ENCODE results near the gene NKAIN2. TPM values are rescaled to one million over a fixed set of nuclear protein-coding genes. Genes with fewer than 3 reads are reported as not detected.

The NKAIN2 gene
- total and polyA plus RNA-seq, 9 of the 15 experiments (the other 6 are each of a cell fraction or from before 2014, with no cell fraction given) = not detected

GRCh38 chr6:123902738-123903313, 99.2 kb downstream of the NKAIN2 start (continued):
- no peak for TF ChIP-seq HINFP (tag; conservative IDR thresholded peaks at IDR 0.05; ENCODE audit: low read depth)

GRCh38 chr6:123904228-123904627, 100.6 kb downstream of the NKAIN2 start:
- H3K27ac ChIP-seq (ENCODE audit: extremely low read depth, low read depth, low read length) = no peak overlapping the region
- H3K4me3 ChIP-seq = no peak overlapping the region
- H3K27me3 ChIP-seq (ENCODE audit: control insufficient read depth in 2 of 2, insufficient read depth in 2 of 2, low read length in 2 of 2) = no peaks in the 10 kb centered on the region
- no peak overlapping the region for H3K9ac ChIP-seq (ENCODE audit: insufficient read depth in 1 of 2, low read depth in 2 of 2, low read length in 2 of 2)
- no peaks in the 10 kb centered on the region for H3K9me3 ChIP-seq (replicated peaks; ENCODE audit: control insufficient read depth, insufficient read depth, low read depth, low read length)
- ATAC-seq = no peak
- in situ Hi-C loops (cut with MboI) (no loop called here), intact Hi-C loops (cut with micrococcal nuclease) (no loop called here)
- ChIA-PET POLR2A (no interaction called here), CTCF (ENCODE audit: low intra/inter-chr PET ratio) (no interaction called here)
- no peak for FAIRE-seq
- no peaks in the 10 kb centered on the region for H3K4me1 ChIP-seq (replicated peaks in 1 of 2; ENCODE audit: control insufficient read depth in 2 of 2, insufficient read depth in 2 of 2, low read length in 2 of 2)
- H3K4me2 ChIP-seq (ENCODE audit: insufficient read depth, low read length) = no peak overlapping the region
- no peaks in the 10 kb centered on the region for H3K79me2 ChIP-seq (ENCODE audit: control insufficient read depth, insufficient read depth, low read length)
- no TSS peak for BruUV-seq (replicated peaks)
- H3K9me1 ChIP-seq (ENCODE audit: control insufficient read depth, insufficient read depth, low read length) = no peaks in the 10 kb centered on the region
- DNase-seq (ENCODE audit: extremely low read depth in 1 of 4, low spot score in 3 of 4) = no peak
- no peak overlapping the region for H2AFZ ChIP-seq (ENCODE audit: low read depth, low read length)
- 0% methylated on average over 2 of the region's 2 CpGs for WGBS (ENCODE audit: insufficient coverage, low coverage, missing lambda C conversion rate)
- H4K20me1 ChIP-seq (replicated peaks; ENCODE audit: control insufficient read depth, insufficient read depth, low read length) = no peaks in the 10 kb centered on the region
- H3K36me3 ChIP-seq (ENCODE audit: control insufficient read depth, insufficient read depth, low read length) = no peaks in the 10 kb centered on the region
- TF ChIP-seq ZNF3 (CRISPR knock-in tag; IDR thresholded peaks at IDR 0.05) (no peak), ETV1 (tag; conservative IDR thresholded peaks at IDR 0.05; ENCODE audit: low read depth) (no peak)
